ENCODE results near the gene AFP. TPM values are rescaled to one million over a fixed set of nuclear protein-coding genes. Genes with fewer than 3 reads are reported as not detected.
A peak's percentile ranks its signal among the peaks of the same experiment; 100 is the strongest.

Gene AFP
- total and polyA plus RNA-seq, 2 donors: 0.66 to 1.3 TPM

GRCh38 chr4:73432169-73433000 lies 3.6 kb upstream of the AFP start:
- H3K27ac ChIP-seq (ENCODE audit: low read depth in 1 of 2, low read length in 1 of 2): no peak overlapping the region
- no peaks in the 10 kb centered on the region for H3K4me1 ChIP-seq (ENCODE audit: control insufficient read depth in 2 of 2, insufficient read depth in 2 of 2, low read length in 2 of 2)
- no peaks in the 10 kb centered on the region for H3K36me3 ChIP-seq (ENCODE audit: control insufficient read depth in 2 of 2, insufficient read depth in 2 of 2, low read length in 1 of 2)
- peaks cover 0 to 2% of the 10 kb centered on the region in 2 donors for H3K27me3 ChIP-seq (ENCODE audit: control insufficient read depth in 2 of 2, insufficient read depth in 1 of 2, low read length in 1 of 2)
- DNase-seq (ENCODE audit: low read depth in 6 of 9, low spot score in 9 of 9): no peak
- H3K4me3 ChIP-seq (ENCODE audit: low read length in 2 of 2): no peak overlapping the region
- no peaks in the 10 kb centered on the region for H3K9me3 ChIP-seq (ENCODE audit: control insufficient read depth in 2 of 2, insufficient read depth in 1 of 2, low read length in 1 of 2)
- WGBS: 94% methylated on average over 5 of the region's 5 CpGs

- 72% methylated on average over 2 of the region's 2 CpGs for WGBS
- Histone ChIP-seq H3K27ac (ENCODE audit: low read depth in 1 of 2, low read length in 1 of 2) (no peak overlapping the region), H3K4me1 (ENCODE audit: control insufficient read depth in 2 of 2, insufficient read depth in 2 of 2, low read length in 2 of 2) (no peaks in the 10 kb centered on the region), H3K9me3 (ENCODE audit: control insufficient read depth in 2 of 2, insufficient read depth in 1 of 2, low read length in 1 of 2) (no peaks in the 10 kb centered on the region), H3K4me3 (ENCODE audit: low read length in 2 of 2) (no peak overlapping the region), H3K36me3 (ENCODE audit: control insufficient read depth in 2 of 2, insufficient read depth in 2 of 2, low read length in 1 of 2) (no peaks in the 10 kb centered on the region), H3K27me3 (ENCODE audit: control insufficient read depth in 2 of 2, insufficient read depth in 1 of 2, low read length in 1 of 2) (peaks cover 0 to 2% of the 10 kb centered on the region in 2 donors)
- DNase-seq (ENCODE audit: low read depth in 6 of 9, low spot score in 9 of 9): no peak
Measured at GRCh38 chr4:73433140-73433539, 2.9 kb upstream of the AFP start.

GRCh38 chr4:73434311-73434710 lies 1.7 kb upstream of the AFP start:
- Histone ChIP-seq H3K36me3 (ENCODE audit: control insufficient read depth in 2 of 2, insufficient read depth in 2 of 2, low read length in 1 of 2) (no peaks in the 10 kb centered on the region), H3K27ac (ENCODE audit: low read depth in 1 of 2, low read length in 1 of 2) (no peak overlapping the region), H3K27me3 (ENCODE audit: control insufficient read depth in 2 of 2, insufficient read depth in 1 of 2, low read length in 1 of 2) (no peaks in the 10 kb centered on the region), H3K9me3 (ENCODE audit: control insufficient read depth in 2 of 2, insufficient read depth in 1 of 2, low read length in 1 of 2) (no peaks in the 10 kb centered on the region), H3K4me1 (ENCODE audit: control insufficient read depth in 2 of 2, insufficient read depth in 2 of 2, low read length in 2 of 2) (no peaks in the 10 kb centered on the region), H3K4me3 (ENCODE audit: low read length in 2 of 2) (no peak overlapping the region)
- DNase-seq (ENCODE audit: low read depth in 6 of 9, low spot score in 9 of 9): peak in 1 of 9 donors; percentile 4
- 61% methylated on average over 3 of the region's 3 CpGs for WGBS

GRCh38 chr4:73436674-73437557 lies 895 bp downstream of the AFP start:
- Histone ChIP-seq H3K9me3 (ENCODE audit: control insufficient read depth in 2 of 2, insufficient read depth in 1 of 2, low read length in 1 of 2) (no peaks in the 10 kb centered on the region), H3K27ac (ENCODE audit: low read depth in 1 of 2, low read length in 1 of 2) (no peak overlapping the region), H3K27me3 (ENCODE audit: control insufficient read depth in 2 of 2, insufficient read depth in 1 of 2, low read length in 1 of 2) (no peaks in the 10 kb centered on the region), H3K4me3 (ENCODE audit: low read length in 2 of 2) (no peak overlapping the region), H3K4me1 (ENCODE audit: control insufficient read depth in 2 of 2, insufficient read depth in 2 of 2, low read length in 2 of 2) (no peaks in the 10 kb centered on the region), H3K36me3 (ENCODE audit: control insufficient read depth in 2 of 2, insufficient read depth in 2 of 2, low read length in 1 of 2) (no peaks in the 10 kb centered on the region)
- WGBS: 93% methylated on average over 3 of the region's 3 CpGs
- no peak for DNase-seq (ENCODE audit: low read depth in 6 of 9, low spot score in 9 of 9)

GRCh38 chr4:73437558-73437956 lies 1.5 kb downstream of the AFP start:
- no peak for DNase-seq (ENCODE audit: low read depth in 6 of 9, low spot score in 9 of 9)
- Histone ChIP-seq H3K4me3 (ENCODE audit: low read length in 2 of 2) (no peak overlapping the region), H3K27me3 (ENCODE audit: control insufficient read depth in 2 of 2, insufficient read depth in 1 of 2, low read length in 1 of 2) (no peaks in the 10 kb centered on the region), H3K4me1 (ENCODE audit: control insufficient read depth in 2 of 2, insufficient read depth in 2 of 2, low read length in 2 of 2) (no peaks in the 10 kb centered on the region), H3K36me3 (ENCODE audit: control insufficient read depth in 2 of 2, insufficient read depth in 2 of 2, low read length in 1 of 2) (no peaks in the 10 kb centered on the region), H3K9me3 (ENCODE audit: control insufficient read depth in 2 of 2, insufficient read depth in 1 of 2, low read length in 1 of 2) (no peaks in the 10 kb centered on the region), H3K27ac (ENCODE audit: low read depth in 1 of 2, low read length in 1 of 2) (no peak overlapping the region)

- WGBS: 95% methylated on average over 1 of the region's 1 CpG
- no peak for DNase-seq (ENCODE audit: low read depth in 6 of 9, low spot score in 9 of 9)
- Histone ChIP-seq H3K27me3 (ENCODE audit: control insufficient read depth in 2 of 2, insufficient read depth in 1 of 2, low read length in 1 of 2) (no peaks in the 10 kb centered on the region), H3K36me3 (ENCODE audit: control insufficient read depth in 2 of 2, insufficient read depth in 2 of 2, low read length in 1 of 2) (no peaks in the 10 kb centered on the region), H3K4me3 (ENCODE audit: low read length in 2 of 2) (no peak overlapping the region), H3K9me3 (ENCODE audit: control insufficient read depth in 2 of 2, insufficient read depth in 1 of 2, low read length in 1 of 2) (no peaks in the 10 kb centered on the region), H3K4me1 (ENCODE audit: control insufficient read depth in 2 of 2, insufficient read depth in 2 of 2, low read length in 2 of 2) (no peaks in the 10 kb centered on the region), H3K27ac (ENCODE audit: low read depth in 1 of 2, low read length in 1 of 2) (no peak overlapping the region)
Measured at GRCh38 chr4:73438048-73438447, 2.0 kb downstream of the AFP start.

- 94% methylated on average over 2 of the region's 2 CpGs for WGBS
- DNase-seq (ENCODE audit: low read depth in 6 of 9, low spot score in 9 of 9): no peak
- no peaks in the 10 kb centered on the region for H3K4me1 ChIP-seq (ENCODE audit: control insufficient read depth in 2 of 2, insufficient read depth in 2 of 2, low read length in 2 of 2)
Measured at GRCh38 chr4:73438582-73439215, 2.7 kb downstream of the AFP start.

GRCh38 chr4:73439445-73439844 lies 3.4 kb downstream of the AFP start:
- Histone ChIP-seq H3K27me3 (ENCODE audit: control insufficient read depth in 2 of 2, insufficient read depth in 1 of 2, low read length in 1 of 2) (no peaks in the 10 kb centered on the region), H3K36me3 (ENCODE audit: control insufficient read depth in 2 of 2, insufficient read depth in 2 of 2, low read length in 1 of 2) (no peaks in the 10 kb centered on the region), H3K27ac (ENCODE audit: low read depth in 1 of 2, low read length in 1 of 2) (no peak overlapping the region), H3K4me1 (ENCODE audit: control insufficient read depth in 2 of 2, insufficient read depth in 2 of 2, low read length in 2 of 2) (no peaks in the 10 kb centered on the region), H3K9me3 (ENCODE audit: control insufficient read depth in 2 of 2, insufficient read depth in 1 of 2, low read length in 1 of 2) (no peaks in the 10 kb centered on the region), H3K4me3 (ENCODE audit: low read length in 2 of 2) (no peak overlapping the region)
- WGBS: 94% methylated on average over 2 of the region's 2 CpGs
- DNase-seq (ENCODE audit: low read depth in 6 of 9, low spot score in 9 of 9): no peak

More at GRCh38 chr4:73438582-73439215, 2.7 kb downstream of the AFP start:
- H3K9me3 ChIP-seq (ENCODE audit: control insufficient read depth in 2 of 2, insufficient read depth in 1 of 2, low read length in 1 of 2): no peaks in the 10 kb centered on the region
- H3K27ac ChIP-seq (ENCODE audit: low read depth in 1 of 2, low read length in 1 of 2): no peak overlapping the region
- no peaks in the 10 kb centered on the region for H3K36me3 ChIP-seq (ENCODE audit: control insufficient read depth in 2 of 2, insufficient read depth in 2 of 2, low read length in 1 of 2)
- H3K27me3 ChIP-seq (ENCODE audit: control insufficient read depth in 2 of 2, insufficient read depth in 1 of 2, low read length in 1 of 2): no peaks in the 10 kb centered on the region
- no peak overlapping the region for H3K4me3 ChIP-seq (ENCODE audit: low read length in 2 of 2)

- 94% methylated on average over 3 of the region's 3 CpGs for WGBS
- Histone ChIP-seq H3K27me3 (ENCODE audit: control insufficient read depth in 2 of 2, insufficient read depth in 1 of 2, low read length in 1 of 2) (no peaks in the 10 kb centered on the region), H3K4me3 (ENCODE audit: low read length in 2 of 2) (no peak overlapping the region), H3K27ac (ENCODE audit: low read depth in 1 of 2, low read length in 1 of 2) (no peak overlapping the region), H3K9me3 (ENCODE audit: control insufficient read depth in 2 of 2, insufficient read depth in 1 of 2, low read length in 1 of 2) (no peaks in the 10 kb centered on the region), H3K4me1 (ENCODE audit: control insufficient read depth in 2 of 2, insufficient read depth in 2 of 2, low read length in 2 of 2) (no peaks in the 10 kb centered on the region), H3K36me3 (ENCODE audit: control insufficient read depth in 2 of 2, insufficient read depth in 2 of 2, low read length in 1 of 2) (no peaks in the 10 kb centered on the region)
- no peak for DNase-seq (ENCODE audit: low read depth in 6 of 9, low spot score in 9 of 9)
Measured at GRCh38 chr4:73439991-73440390, 4.0 kb downstream of the AFP start.
